SK-N-SH treated with all-trans-retinoic acid at 6 μM for 48 hours (cell line): ENCODE measurements around the gene TMEM229B.

Experiments used
- ATAC-seq: fragments of 200-7000 bp; cut with Tn5 transposase; 3 replicates; pipeline ENCODE4 v1.9.1; 2020; ENCODE audit warnings: mild to moderate bottlenecking, moderate library complexity
- ARNTL ChIP-seq: fragments of 450-650 bp; formaldehyde crosslinking; IDR thresholded peaks from 2 replicates; pipeline ENCODE4 v1.5.0; 2020; ENCODE audit warnings: low read depth, mild to moderate bottlenecking, moderate library complexity, borderline replicate concordance
- CSDC2 ChIP-seq: fragments of 250-450 bp; sonication (Bioruptor Pico); IDR thresholded peaks from 2 replicates; pipeline ENCODE4 v1.5.0; 2020; ENCODE audit warnings: mild to moderate bottlenecking, moderate library complexity
- ESRRG ChIP-seq: fragments of 250-450 bp; sonication (Bioruptor Pico); IDR thresholded peaks from 2 replicates; pipeline ENCODE4 v1.6.1; 2021; ENCODE audit warnings: mild to moderate bottlenecking
- GLIS3 ChIP-seq: fragments of 250-450 bp; sonication (Bioruptor Pico); IDR thresholded peaks from 2 replicates; pipeline ENCODE4 v1.5.0; 2020; ENCODE audit warnings: mild to moderate bottlenecking, moderate library complexity
- ISL1 ChIP-seq: fragments of 250-450 bp; sonication (Bioruptor Pico); IDR thresholded peaks from 2 replicates; pipeline ENCODE4 v2.1.2; 2022; ENCODE audit warnings: mild to moderate bottlenecking, moderate library complexity
- OSR1 ChIP-seq: fragments of 250-450 bp; sonication (Bioruptor Pico); IDR thresholded peaks from 2 replicates; pipeline ENCODE4 v1.8.0; 2022; ENCODE audit warnings: moderate library complexity, mild to moderate bottlenecking, inconsistent platforms
- SNAI2 ChIP-seq: fragments of 250-450 bp; sonication (Bioruptor Pico); IDR thresholded peaks from 2 replicates; pipeline ENCODE4 v1.5.0; 2020; ENCODE audit warnings: mild to moderate bottlenecking, moderate library complexity
- TCF4 ChIP-seq: fragments of 250-450 bp; sonication (Bioruptor Pico); IDR thresholded peaks from 2 replicates; pipeline ENCODE4 v1.8.0; 2021; ENCODE audit warnings: mild to moderate bottlenecking, moderate library complexity, borderline replicate concordance
- TOX ChIP-seq: fragments of 250-450 bp; sonication (Bioruptor Pico); IDR thresholded peaks from 2 replicates; pipeline ENCODE4 v1.8.0; 2021; ENCODE audit warnings: mild to moderate bottlenecking, moderate library complexity, borderline replicate concordance
- ZC3H10 ChIP-seq: fragments of 250-450 bp; sonication (Bioruptor Pico); IDR thresholded peaks from 2 replicates; pipeline ENCODE4 v1.5.1; 2021; ENCODE audit warnings: mild to moderate bottlenecking, moderate library complexity
- ZFP3 ChIP-seq: fragments of 250-450 bp; sonication (Bioruptor Pico); IDR thresholded peaks from 2 replicates; pipeline ENCODE4 v1.5.0; 2020; ENCODE audit warnings: mild to moderate bottlenecking, moderate library complexity
- ZFP30 ChIP-seq: fragments of 450-650 bp; formaldehyde crosslinking; IDR thresholded peaks from 2 replicates; pipeline ENCODE4 v1.5.0; 2022; ENCODE audit warnings: mild to moderate bottlenecking, moderate library complexity
- ZNF565 ChIP-seq: fragments of 450-650 bp; formaldehyde crosslinking; conservative IDR thresholded peaks from 2 replicates; pipeline ENCODE4 v1.5.0; 2020; ENCODE audit warnings: low read depth, mild to moderate bottlenecking, moderate library complexity
- ZNF70 ChIP-seq: fragments of 450-650 bp; formaldehyde crosslinking; IDR thresholded peaks from 2 replicates; pipeline ENCODE4 v1.5.0; 2020; ENCODE audit warnings: mild to moderate bottlenecking, moderate library complexity
- ZNF8 ChIP-seq: fragments of 450-650 bp; formaldehyde crosslinking; IDR thresholded peaks from 2 replicates; pipeline ENCODE4 v1.5.0; 2020; ENCODE audit warnings: mild to moderate bottlenecking, moderate library complexity
- TF ChIP-seq, protein P1 (sequence below): fragments of 250-450 bp; sonication (Bioruptor Pico); IDR thresholded peaks from 2 replicates; pipeline ENCODE4 v1.5.1; 2020; ENCODE audit warnings: low read depth, mild to moderate bottlenecking, moderate library complexity
- TF ChIP-seq, protein P2 (sequence below): fragments of 250-450 bp; sonication (Bioruptor Pico); IDR thresholded peaks from 2 replicates; pipeline ENCODE4 v1.8.0; 2020; ENCODE audit warnings: mild to moderate bottlenecking, moderate library complexity, borderline replicate concordance
- TF ChIP-seq, protein P3 (sequence below): fragments of 250-450 bp; sonication (Bioruptor Pico); IDR thresholded peaks from 2 replicates; pipeline ENCODE4 v1.5.1; 2021; ENCODE audit warnings: mild to moderate bottlenecking, moderate library complexity
- TF ChIP-seq, protein P4 (sequence below): fragments of 250-450 bp; sonication (Bioruptor Pico); IDR thresholded peaks from 2 replicates; pipeline ENCODE4 v1.5.0; 2020; ENCODE audit warnings: mild to moderate bottlenecking, moderate library complexity

TMEM229B gene

DNA sequence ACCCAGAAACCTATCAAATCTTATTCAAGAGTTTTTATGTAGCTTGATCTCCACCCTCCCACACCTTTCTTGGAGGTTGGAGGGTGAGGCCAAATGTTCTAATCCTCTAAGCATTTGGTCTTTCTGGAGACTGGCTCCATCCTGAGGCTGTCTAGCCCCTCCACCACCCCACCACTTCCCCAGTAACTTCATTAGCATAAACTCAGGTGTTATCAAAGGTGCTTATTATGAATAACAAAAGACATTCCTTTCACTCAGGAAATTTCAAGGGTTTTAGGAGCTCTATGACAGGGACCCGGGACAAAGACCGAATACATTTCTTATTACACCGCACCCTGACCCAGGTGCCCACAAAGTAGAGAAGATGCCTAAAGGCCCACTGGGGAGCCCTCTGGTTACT is 2.8 kb upstream of the TMEM229B start:
- TF ChIP-seq TCF4 (CRISPR knock-in tag): no peak
- TF ChIP-seq ZNF8 (CRISPR knock-in tag): no peak
- no peak for TF ChIP-seq CSDC2
- TF ChIP-seq, protein P1, sequence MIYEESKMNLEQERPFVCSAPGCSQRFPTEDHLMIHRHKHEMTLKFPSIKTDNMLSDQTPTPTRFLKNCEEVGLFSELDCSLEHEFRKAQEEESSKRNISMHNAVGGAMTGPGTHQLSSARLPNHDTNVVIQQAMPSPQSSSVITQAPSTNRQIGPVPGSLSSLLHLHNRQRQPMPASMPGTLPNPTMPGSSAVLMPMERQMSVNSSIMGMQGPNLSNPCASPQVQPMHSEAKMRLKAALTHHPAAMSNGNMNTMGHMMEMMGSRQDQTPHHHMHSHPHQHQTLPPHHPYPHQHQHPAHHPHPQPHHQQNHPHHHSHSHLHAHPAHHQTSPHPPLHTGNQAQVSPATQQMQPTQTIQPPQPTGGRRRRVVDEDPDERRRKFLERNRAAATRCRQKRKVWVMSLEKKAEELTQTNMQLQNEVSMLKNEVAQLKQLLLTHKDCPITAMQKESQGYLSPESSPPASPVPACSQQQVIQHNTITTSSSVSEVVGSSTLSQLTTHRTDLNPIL (CRISPR knock-in tag): no peak
- no peak for TF ChIP-seq GLIS3 (CRISPR knock-in tag)
- no peak for TF ChIP-seq ZFP30 (CRISPR knock-in tag)
- no peak for TF ChIP-seq ZC3H10 (CRISPR knock-in tag)
- TF ChIP-seq ISL1 (CRISPR knock-in tag): no peak
- TF ChIP-seq, protein P2, sequence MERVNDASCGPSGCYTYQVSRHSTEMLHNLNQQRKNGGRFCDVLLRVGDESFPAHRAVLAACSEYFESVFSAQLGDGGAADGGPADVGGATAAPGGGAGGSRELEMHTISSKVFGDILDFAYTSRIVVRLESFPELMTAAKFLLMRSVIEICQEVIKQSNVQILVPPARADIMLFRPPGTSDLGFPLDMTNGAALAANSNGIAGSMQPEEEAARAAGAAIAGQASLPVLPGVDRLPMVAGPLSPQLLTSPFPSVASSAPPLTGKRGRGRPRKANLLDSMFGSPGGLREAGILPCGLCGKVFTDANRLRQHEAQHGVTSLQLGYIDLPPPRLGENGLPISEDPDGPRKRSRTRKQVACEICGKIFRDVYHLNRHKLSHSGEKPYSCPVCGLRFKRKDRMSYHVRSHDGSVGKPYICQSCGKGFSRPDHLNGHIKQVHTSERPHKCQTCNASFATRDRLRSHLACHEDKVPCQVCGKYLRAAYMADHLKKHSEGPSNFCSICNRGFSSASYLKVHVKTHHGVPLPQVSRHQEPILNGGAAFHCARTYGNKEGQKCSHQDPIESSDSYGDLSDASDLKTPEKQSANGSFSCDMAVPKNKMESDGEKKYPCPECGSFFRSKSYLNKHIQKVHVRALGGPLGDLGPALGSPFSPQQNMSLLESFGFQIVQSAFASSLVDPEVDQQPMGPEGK: no peak
- no peak for TF ChIP-seq ARNTL (CRISPR knock-in tag)
- TF ChIP-seq, protein P3, sequence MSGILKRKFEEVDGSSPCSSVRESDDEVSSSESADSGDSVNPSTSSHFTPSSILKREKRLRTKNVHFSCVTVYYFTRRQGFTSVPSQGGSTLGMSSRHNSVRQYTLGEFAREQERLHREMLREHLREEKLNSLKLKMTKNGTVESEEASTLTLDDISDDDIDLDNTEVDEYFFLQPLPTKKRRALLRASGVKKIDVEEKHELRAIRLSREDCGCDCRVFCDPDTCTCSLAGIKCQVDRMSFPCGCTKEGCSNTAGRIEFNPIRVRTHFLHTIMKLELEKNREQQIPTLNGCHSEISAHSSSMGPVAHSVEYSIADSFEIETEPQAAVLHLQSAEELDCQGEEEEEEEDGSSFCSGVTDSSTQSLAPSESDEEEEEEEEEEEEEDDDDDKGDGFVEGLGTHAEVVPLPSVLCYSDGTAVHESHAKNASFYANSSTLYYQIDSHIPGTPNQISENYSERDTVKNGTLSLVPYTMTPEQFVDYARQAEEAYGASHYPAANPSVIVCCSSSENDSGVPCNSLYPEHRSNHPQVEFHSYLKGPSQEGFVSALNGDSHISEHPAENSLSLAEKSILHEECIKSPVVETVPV: no peak
- no peak for ATAC-seq

DNA sequence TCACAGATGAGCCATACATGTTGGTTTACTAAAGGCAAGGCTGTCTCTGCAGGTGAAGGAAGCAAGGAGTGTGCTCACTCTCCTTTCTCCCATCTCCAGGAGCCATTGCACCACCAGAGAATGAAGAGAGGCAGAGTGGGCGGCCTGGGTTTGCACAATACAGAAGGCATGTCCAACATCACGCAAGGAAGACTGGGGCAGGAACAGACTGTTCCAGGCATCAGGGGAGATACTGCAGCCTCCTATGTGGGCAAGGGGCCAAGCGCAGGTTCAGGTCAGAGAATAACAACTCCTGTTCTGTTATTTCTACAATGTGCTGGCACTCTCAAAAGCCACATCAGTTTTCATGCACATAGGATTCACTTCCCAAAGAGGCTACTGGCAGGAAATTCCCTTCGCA is 1.7 kb upstream of the TMEM229B start:
- ATAC-seq: no peak

DNA sequence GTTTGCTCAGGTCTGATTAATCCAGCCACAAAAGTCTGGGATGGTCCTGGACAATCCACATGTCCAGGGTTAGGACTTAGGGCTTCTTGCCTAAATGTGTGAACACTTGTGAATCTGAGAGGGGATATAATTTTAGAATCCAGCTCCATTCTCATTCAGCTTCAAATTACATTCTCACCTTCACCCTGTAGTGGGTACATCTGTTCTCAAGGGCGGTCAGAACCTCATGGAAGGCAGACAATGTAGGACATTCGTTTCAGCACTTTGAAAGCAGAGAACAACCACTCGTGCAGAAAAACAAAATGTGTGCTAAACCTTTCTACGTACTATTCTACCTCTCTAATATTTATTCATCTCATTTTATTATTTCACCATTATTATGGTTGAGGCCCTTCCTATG is 1.2 kb downstream of the TMEM229B start:
- no peak for ATAC-seq
- TF ChIP-seq, protein P3: no peak
- TF ChIP-seq ZNF565 (CRISPR knock-in tag) (no peak), ARNTL (CRISPR knock-in tag) (no peak), SNAI2 (CRISPR knock-in tag) (no peak), ZNF8 (CRISPR knock-in tag) (no peak), ZFP30 (CRISPR knock-in tag) (no peak), GLIS3 (CRISPR knock-in tag) (no peak)

More for the DNA sequence above, 1.7 kb upstream of the TMEM229B start:
- TF ChIP-seq ZFP30 (CRISPR knock-in tag) (no peak), ESRRG (CRISPR knock-in tag) (no peak), OSR1 (no peak), ZNF70 (CRISPR knock-in tag) (no peak), ZNF8 (CRISPR knock-in tag) (no peak), SNAI2 (CRISPR knock-in tag) (no peak)
- TF ChIP-seq, protein P4, sequence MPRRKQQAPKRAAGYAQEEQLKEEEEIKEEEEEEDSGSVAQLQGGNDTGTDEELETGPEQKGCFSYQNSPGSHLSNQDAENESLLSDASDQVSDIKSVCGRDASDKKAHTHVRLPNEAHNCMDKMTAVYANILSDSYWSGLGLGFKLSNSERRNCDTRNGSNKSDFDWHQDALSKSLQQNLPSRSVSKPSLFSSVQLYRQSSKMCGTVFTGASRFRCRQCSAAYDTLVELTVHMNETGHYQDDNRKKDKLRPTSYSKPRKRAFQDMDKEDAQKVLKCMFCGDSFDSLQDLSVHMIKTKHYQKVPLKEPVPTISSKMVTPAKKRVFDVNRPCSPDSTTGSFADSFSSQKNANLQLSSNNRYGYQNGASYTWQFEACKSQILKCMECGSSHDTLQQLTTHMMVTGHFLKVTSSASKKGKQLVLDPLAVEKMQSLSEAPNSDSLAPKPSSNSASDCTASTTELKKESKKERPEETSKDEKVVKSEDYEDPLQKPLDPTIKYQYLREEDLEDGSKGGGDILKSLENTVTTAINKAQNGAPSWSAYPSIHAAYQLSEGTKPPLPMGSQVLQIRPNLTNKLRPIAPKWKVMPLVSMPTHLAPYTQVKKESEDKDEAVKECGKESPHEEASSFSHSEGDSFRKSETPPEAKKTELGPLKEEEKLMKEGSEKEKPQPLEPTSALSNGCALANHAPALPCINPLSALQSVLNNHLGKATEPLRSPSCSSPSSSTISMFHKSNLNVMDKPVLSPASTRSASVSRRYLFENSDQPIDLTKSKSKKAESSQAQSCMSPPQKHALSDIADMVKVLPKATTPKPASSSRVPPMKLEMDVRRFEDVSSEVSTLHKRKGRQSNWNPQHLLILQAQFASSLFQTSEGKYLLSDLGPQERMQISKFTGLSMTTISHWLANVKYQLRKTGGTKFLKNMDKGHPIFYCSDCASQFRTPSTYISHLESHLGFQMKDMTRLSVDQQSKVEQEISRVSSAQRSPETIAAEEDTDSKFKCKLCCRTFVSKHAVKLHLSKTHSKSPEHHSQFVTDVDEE (CRISPR knock-in tag): no peak

DNA sequence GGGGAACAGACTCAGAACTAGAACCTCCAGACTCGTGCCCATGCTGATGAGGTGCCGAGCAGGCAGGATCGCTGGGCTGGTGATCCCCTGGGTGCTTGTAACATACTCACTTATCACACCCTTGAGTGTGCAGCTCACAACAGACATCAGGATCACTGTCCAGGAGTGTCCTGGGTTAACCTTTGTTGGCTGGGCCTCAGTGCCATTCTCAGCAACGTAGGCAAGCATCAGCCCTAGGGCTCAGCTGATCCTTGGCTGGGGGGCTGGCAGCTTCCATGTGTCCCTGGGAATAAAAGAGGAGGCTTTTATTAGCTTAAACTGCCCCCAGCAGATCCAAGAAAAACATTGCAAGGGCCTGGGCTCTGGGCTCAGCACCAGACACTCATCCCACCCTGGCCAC is 1.6 kb downstream of the TMEM229B start:
- no peak for TF ChIP-seq ZFP30 (CRISPR knock-in tag)
- TF ChIP-seq CSDC2: no peak
- no peak for TF ChIP-seq GLIS3 (CRISPR knock-in tag)
- TF ChIP-seq ZNF70 (CRISPR knock-in tag): no peak
- TF ChIP-seq TOX (CRISPR knock-in tag): no peak
- TF ChIP-seq ARNTL (CRISPR knock-in tag): no peak
- TF ChIP-seq ZC3H10 (CRISPR knock-in tag): no peak
- no peak for TF ChIP-seq ZFP3
- ATAC-seq: no peak
